Activated CD8-positive, alpha-beta T cell treated with anti-CD3 and anti-CD28 coated beads for 36 hours (primary cell): ENCODE measurements around the gene SPRR5. TPM values are rescaled to one million over a fixed set of nuclear protein-coding genes. Genes with fewer than 3 reads are reported as not detected.

Experiments
- ATAC-seq: fragments of 200-7000 bp; cut with Tn5 transposase; one replicate; pipeline ENCODE4 v1.10.0; 2021; ENCODE audit warnings: mild to moderate bottlenecking, moderate library complexity
- CTCF ChIA-PET: fragments of 350-600 bp; sonication (Branson Sonifier 250); formaldehyde crosslinking; loops from one replicate; lab custom pipeline; 2021; ENCODE audit warnings: antibody characterized with exemption; lab: Charles Lee
- POLR2A ChIA-PET: fragments of 350-600 bp; sonication (Branson Sonifier 250); formaldehyde crosslinking; loops from one replicate; lab custom pipeline; 2021; ENCODE audit warnings: antibody characterized with exemption; lab: Charles Lee
- DNase-seq: peaks from one replicate; pipeline ENCODE4 v3.0.0-alpha.2; 2020
- H3K27ac Mint-ChIP-seq: one replicate; pipeline ENCODE4 v1.8.0; 2021; ENCODE audit warnings: mild to moderate bottlenecking, mixed read lengths
- H3K27me3 Mint-ChIP-seq: one replicate; pipeline ENCODE4 v1.8.0; 2021; ENCODE audit warnings: mixed read lengths
- H3K36me3 Mint-ChIP-seq: one replicate; pipeline ENCODE4 v1.8.0; 2021; ENCODE audit warnings: low read depth, mixed read lengths
- H3K4me1 Mint-ChIP-seq: one replicate; pipeline ENCODE4 v1.8.0; 2021; ENCODE audit warnings: low read depth, mixed read lengths
- H3K4me3 Mint-ChIP-seq: one replicate; pipeline ENCODE4 v1.8.0; 2021; ENCODE audit warnings: mild to moderate bottlenecking, moderate library complexity, mixed read lengths
- H3K9me3 Mint-ChIP-seq: one replicate; pipeline ENCODE4 v1.8.0; 2021; ENCODE audit warnings: mixed read lengths
- intact Hi-C: fragments of 100-400 bp; cut with micrococcal nuclease; formaldehyde crosslinking; loops from one replicate; pipeline ENCODE4 v1.10.0; 2022
- total RNA-seq, 2 experiments: library from RNA; stranded (reverse); gene quantifications; one replicate each; pipeline ENCODE4 v1.2.3, GENCODE V29; 2021
- TF ChIP-seq, protein P1 (sequence below): fragments of 200-600 bp; IDR thresholded peaks from one replicate; pipeline ENCODE4 v1.8.0; 2022; ENCODE audit warnings: antibody characterized with exemption, mild to moderate bottlenecking

SPRR5 gene
- total RNA-seq, 2 experiments from 2014 or later = not detected

DNA sequence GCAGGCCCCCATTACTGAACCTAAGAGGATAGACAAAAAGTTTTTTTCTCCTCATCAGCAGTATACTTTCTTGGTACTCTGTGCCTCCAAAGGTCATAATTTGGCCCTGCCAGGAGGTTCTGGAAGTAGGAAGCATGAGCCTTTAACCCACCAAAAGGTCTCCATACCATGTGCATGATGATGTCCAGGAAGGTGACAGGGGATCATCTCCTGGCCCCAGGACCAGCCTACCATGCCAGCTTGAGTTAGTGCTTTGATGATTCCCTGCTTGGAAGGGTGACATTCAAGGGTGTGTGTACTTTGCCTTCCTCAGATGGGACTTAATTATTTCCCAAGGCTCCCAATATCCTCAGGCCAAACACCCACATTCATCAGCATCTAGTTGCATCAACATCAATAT, 30.6 kb downstream of the SPRR5 start:
- Mint-ChIP-seq H3K4me3 (no peak overlapping the region), H3K27me3 (peaks cover 4% of the 10 kb centered on the region), H3K27ac (no peak overlapping the region), H3K4me1 (no peaks in the 10 kb centered on the region), H3K36me3 (no peaks in the 10 kb centered on the region), H3K9me3 (no peaks in the 10 kb centered on the region)
- intact Hi-C loops = no loop called here
- ChIA-PET POLR2A (no interaction called here), CTCF (no interaction called here)
- DNase-seq = no peak
- TF ChIP-seq, protein P1, sequence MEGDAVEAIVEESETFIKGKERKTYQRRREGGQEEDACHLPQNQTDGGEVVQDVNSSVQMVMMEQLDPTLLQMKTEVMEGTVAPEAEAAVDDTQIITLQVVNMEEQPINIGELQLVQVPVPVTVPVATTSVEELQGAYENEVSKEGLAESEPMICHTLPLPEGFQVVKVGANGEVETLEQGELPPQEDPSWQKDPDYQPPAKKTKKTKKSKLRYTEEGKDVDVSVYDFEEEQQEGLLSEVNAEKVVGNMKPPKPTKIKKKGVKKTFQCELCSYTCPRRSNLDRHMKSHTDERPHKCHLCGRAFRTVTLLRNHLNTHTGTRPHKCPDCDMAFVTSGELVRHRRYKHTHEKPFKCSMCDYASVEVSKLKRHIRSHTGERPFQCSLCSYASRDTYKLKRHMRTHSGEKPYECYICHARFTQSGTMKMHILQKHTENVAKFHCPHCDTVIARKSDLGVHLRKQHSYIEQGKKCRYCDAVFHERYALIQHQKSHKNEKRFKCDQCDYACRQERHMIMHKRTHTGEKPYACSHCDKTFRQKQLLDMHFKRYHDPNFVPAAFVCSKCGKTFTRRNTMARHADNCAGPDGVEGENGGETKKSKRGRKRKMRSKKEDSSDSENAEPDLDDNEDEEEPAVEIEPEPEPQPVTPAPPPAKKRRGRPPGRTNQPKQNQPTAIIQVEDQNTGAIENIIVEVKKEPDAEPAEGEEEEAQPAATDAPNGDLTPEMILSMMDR = no peak
- no peak for ATAC-seq

DNA sequence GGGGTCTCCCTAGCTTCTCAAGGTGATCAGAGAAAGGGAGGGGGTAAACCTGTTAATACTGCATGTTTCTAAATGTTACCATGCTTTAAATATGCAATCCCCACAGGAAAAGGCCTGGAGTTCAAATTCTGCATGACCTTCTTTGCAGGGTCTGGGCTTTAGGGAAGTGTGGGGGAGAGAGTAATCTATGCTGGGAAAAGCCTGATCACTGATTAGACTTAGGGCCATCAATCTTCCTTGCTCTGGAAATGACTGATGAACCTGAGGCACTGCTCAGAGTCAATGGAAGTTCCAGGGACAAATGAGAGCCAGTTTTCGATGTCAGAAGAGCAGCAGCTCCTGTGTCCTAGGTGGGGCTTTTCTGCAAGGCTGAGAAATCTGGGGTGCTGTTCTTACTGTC, 33.7 kb downstream of the SPRR5 start:
- Mint-ChIP-seq H3K9me3 (no peaks in the 10 kb centered on the region), H3K36me3 (no peaks in the 10 kb centered on the region), H3K27me3 (peaks cover 10% of the 10 kb centered on the region), H3K4me1 (no peaks in the 10 kb centered on the region), H3K4me3 (no peak overlapping the region), H3K27ac (no peak overlapping the region)
- ChIA-PET POLR2A (no interaction called here), CTCF (no interaction called here)
- TF ChIP-seq, protein P1 = no peak
- ATAC-seq (no peak), DNase-seq (no peak)
- intact Hi-C loops = no loop called here

DNA sequence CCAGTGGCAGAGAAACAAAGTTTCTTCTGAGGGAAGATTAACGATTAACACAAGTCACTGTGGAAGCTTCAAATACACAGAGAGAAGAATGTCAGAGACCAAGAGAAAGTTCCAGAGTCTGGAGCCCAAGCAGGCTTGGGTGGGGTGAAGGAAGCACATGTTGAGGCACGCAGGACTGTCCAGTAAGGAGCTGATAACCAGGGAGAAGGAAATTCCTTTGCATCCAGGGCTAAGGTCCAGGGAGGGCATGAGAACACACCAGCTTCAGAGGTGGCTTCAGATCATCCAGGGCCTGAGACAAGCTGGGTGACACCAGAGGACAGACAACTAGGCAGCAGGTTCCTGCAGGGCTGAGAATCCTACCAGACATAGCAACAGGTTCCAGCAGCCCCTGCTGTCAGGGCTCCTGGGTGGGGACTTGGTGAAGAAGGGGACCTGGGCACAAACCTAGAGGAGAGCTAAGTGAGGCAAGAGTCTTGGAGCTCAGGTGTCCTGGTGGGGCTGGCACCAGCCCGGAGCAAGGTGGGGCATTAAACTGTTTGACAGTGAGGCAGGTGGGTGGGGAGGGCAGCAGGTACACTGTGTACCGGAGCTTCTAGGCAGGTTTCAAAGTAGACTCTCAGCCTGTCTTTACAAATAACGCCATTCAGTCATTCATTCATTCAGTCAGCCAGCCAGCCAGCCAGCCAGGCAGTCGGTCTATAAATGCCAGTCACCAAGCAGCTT, 34.3 kb downstream of the SPRR5 start:
- TF ChIP-seq, protein P1 = no peak
- Mint-ChIP-seq H3K9me3 (no peaks in the 10 kb centered on the region), H3K27ac (no peak overlapping the region), H3K27me3 (peaks cover 14% of the 10 kb centered on the region), H3K36me3 (no peaks in the 10 kb centered on the region), H3K4me3 (no peak overlapping the region), H3K4me1 (no peaks in the 10 kb centered on the region)
- DNase-seq (no peak), ATAC-seq (no peak)
- CTCF ChIA-PET = no interaction called here
- POLR2A ChIA-PET = no interaction called here
- intact Hi-C loops = no loop called here

DNA sequence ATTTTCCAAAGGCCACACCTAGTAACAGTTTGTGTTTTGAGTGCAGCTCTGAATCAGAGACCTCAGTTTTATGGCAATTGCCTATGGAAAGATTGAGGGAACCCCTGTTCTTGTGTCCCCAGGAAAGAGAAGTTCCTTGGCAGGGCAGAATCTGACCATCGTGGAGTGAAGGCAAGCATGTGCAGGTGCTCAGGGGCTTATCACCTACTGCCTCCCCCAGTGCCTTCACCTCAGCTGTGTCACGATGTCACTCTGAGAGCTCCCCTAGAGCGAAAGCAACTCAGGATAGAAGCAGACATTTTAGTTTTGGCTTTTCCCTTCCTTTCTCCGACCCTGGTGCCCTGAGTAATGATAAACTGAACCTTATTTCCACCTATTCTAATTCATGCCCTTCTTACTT, 35.1 kb downstream of the SPRR5 start:
- POLR2A ChIA-PET = no interaction called here
- H3K27me3 Mint-ChIP-seq = peaks cover 16% of the 10 kb centered on the region
- intact Hi-C loops = no loop called here

DNA sequence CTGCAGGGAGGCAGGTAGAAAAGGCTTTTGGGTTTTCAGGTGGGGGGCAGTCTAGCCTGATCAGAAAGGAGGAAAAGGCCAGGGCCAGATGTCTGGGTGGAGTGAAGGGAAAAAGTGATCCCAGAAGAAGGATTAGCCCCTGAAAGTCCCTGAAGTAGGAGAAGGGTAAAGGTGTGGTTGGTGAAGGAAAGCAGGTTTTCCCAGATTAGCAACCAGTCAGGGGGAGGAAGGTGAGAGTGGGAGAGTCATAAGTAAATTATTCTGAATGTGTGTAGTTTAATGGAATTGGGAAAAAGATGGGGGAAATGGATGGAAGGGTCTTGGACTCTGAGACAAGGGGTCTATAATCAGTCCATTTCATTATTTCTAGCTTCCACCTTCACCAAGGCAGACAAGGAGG, 36.2 kb downstream of the SPRR5 start:
- Mint-ChIP-seq H3K9me3 (no peaks in the 10 kb centered on the region), H3K27ac (no peak overlapping the region), H3K27me3 (peaks cover 21% of the 10 kb centered on the region), H3K36me3 (no peaks in the 10 kb centered on the region), H3K4me1 (no peaks in the 10 kb centered on the region), H3K4me3 (no peak overlapping the region)
- ChIA-PET POLR2A (interaction anchor here (0.7 kb wide), 1 partner anchor 50 kb away, joined by 3 read pairs; no protein-coding TSS in a partner anchor), CTCF (no interaction called here)
- TF ChIP-seq, protein P1 = no peak
- ATAC-seq (no peak), DNase-seq (no peak)
- intact Hi-C loops = no loop called here

More for the DNA sequence above, 35.1 kb downstream of the SPRR5 start:
- Mint-ChIP-seq H3K9me3 (no peaks in the 10 kb centered on the region), H3K36me3 (no peaks in the 10 kb centered on the region), H3K4me3 (no peak overlapping the region), H3K4me1 (no peaks in the 10 kb centered on the region), H3K27ac (no peak overlapping the region)
- DNase-seq (no peak), ATAC-seq (no peak)
- CTCF ChIA-PET = no interaction called here
- TF ChIP-seq, protein P1 = no peak
